HepG2 (cell line): Measurements from ENCODE around the gene WBP2NL. TPM values are rescaled to one million over a fixed set of nuclear protein-coding genes. Genes with fewer than 3 reads are reported as not detected.
A peak's percentile ranks its signal among the peaks of the same experiment; 100 is the strongest.

ENCODE experiments used
- ASH2L ChIP-seq: fragments of 300-600, 200-600 bp; sonication (generic); IDR thresholded peaks from 2 replicates; pipeline ENCODE4 v1.7.0; 2017; ENCODE audit warnings: low read depth, mild to moderate bottlenecking, moderate library complexity, mixed read lengths, low read length; ENCODE audit not compliant: insufficient read length
- DMAP1 ChIP-seq: IDR thresholded peaks from 2 replicates; pipeline ENCODE4 v1.6.1; 2016
- GFI1 ChIP-seq: sonication (generic); formaldehyde crosslinking; IDR thresholded peaks from 2 replicates; pipeline ENCODE4 v1.5.0; 2020; ENCODE audit warnings: missing genetic modification reagents, mild to moderate bottlenecking, borderline replicate concordance
- LRRFIP1 ChIP-seq: sonication (generic); formaldehyde crosslinking; conservative IDR thresholded peaks from 2 replicates; pipeline ENCODE4 v1.4.0; 2020; ENCODE audit warnings: missing genetic modification reagents
- POGK ChIP-seq: sonication (generic); formaldehyde crosslinking; conservative IDR thresholded peaks from 2 replicates; pipeline ENCODE4 v1.8.0; 2022; ENCODE audit warnings: mild to moderate bottlenecking, moderate library complexity, missing genetic modification reagents
- POLR2A ChIP-seq, 2 experiments: IDR thresholded peaks; 2 replicates each; pipeline ENCODE4 v1.6.1; 2011; ENCODE audit warnings: low read depth in 2 of 2, low read length in 2 of 2, mild to moderate bottlenecking in 1 of 2, moderate library complexity in 1 of 2; ENCODE audit not compliant: insufficient read depth in 1 of 2
- ZBTB25 ChIP-seq: IDR thresholded peaks from 2 replicates; pipeline ENCODE4 v1.6.1; 2018; ENCODE audit warnings: missing genetic modification reagents
- ZBTB44 ChIP-seq: sonication (generic); formaldehyde crosslinking; IDR thresholded peaks from 2 replicates; pipeline ENCODE4 v1.4.0; 2020; ENCODE audit warnings: missing genetic modification reagents
- ZNF317 ChIP-seq: sonication (generic); formaldehyde crosslinking; IDR thresholded peaks from 2 replicates; pipeline ENCODE4 v1.5.0; 2020; ENCODE audit warnings: mild to moderate bottlenecking, missing genetic modification reagents
- ZNF441 ChIP-seq: sonication (generic); formaldehyde crosslinking; IDR thresholded peaks from 2 replicates; pipeline ENCODE4 v1.7.0; 2021; ENCODE audit warnings: missing genetic modification reagents, borderline replicate concordance
- ZNF558 ChIP-seq: sonication (generic); formaldehyde crosslinking; IDR thresholded peaks from 2 replicates; pipeline ENCODE4 v1.9.0; 2022; ENCODE audit warnings: mild to moderate bottlenecking, missing genetic modification reagents, borderline replicate concordance
- ZNF691 ChIP-seq: sonication (generic); formaldehyde crosslinking; IDR thresholded peaks from 2 replicates; pipeline ENCODE4 v1.4.0; 2020; ENCODE audit warnings: missing genetic modification reagents, low read depth, mild to moderate bottlenecking, borderline replicate concordance
- ZNF775 ChIP-seq: sonication (generic); formaldehyde crosslinking; IDR thresholded peaks from 2 replicates; pipeline ENCODE4 v1.4.0; 2020; ENCODE audit warnings: missing genetic modification reagents, mild to moderate bottlenecking, moderate library complexity, borderline replicate concordance
- ZNF878 ChIP-seq: sonication (generic); formaldehyde crosslinking; IDR thresholded peaks from 2 replicates; pipeline ENCODE4 v1.8.1; 2023; ENCODE audit warnings: mild to moderate bottlenecking, missing genetic modification reagents, moderate library complexity
- ZXDC ChIP-seq: sonication (generic); formaldehyde crosslinking; IDR thresholded peaks from 2 replicates; pipeline ENCODE4 v1.5.0; 2020; ENCODE audit warnings: mild to moderate bottlenecking, missing genetic modification reagents
- polyA plus RNA-seq, 8 experiments: library from polyadenylated mRNA; depleted of rRNA in 3 of 8; stranded (reverse) in 7 of 8; unstranded in 1 of 8; fragments of >200 nt; fragmentation: Illumina TruSeq in 4 of 8; extraction: Trizol in 4 of 8; gene quantifications; 2 replicates each; pipeline versions ENCODE4 v1.2.1 to v1.2.3, GENCODE V29; 2011 to 2016; ENCODE audit warnings: low read depth in 4 of 8, missing spikeins in 1 of 8, mixed read lengths in 1 of 8; ENCODE audit not compliant: insufficient read depth in 1 of 8
- total RNA-seq, 5 experiments: library from RNA; depleted of rRNA; stranded (reverse); fragments of >200 nt; fragmentation: Illumina TruSeq; extraction: Trizol; gene quantifications; 2 replicates each; pipeline ENCODE4 v1.2.3, GENCODE V29; 2016; ENCODE audit warnings: low read depth in 1 of 5

WBP2NL gene
- total and polyA plus RNA-seq, 2 of the 13 experiments (the other 11 are each of a cell fraction or from before 2014, with no cell fraction given): not detected

GRCh38 chr22:42070517-42071422 lies 72.2 kb downstream of the WBP2NL start, which contains the start of gene NAGA (continued):
- peak; percentile 95; the same call in 1 of the 2 replicates for TF ChIP-seq ZNF691 (CRISPR knock-in tag)
- TF ChIP-seq POGK (CRISPR knock-in tag): no peak
- TF ChIP-seq ZNF317 (CRISPR knock-in tag): 0 out of 2 replicates have a peak, but pooled peaks have one; percentile 80
- 0 out of 2 replicates have a peak, but pooled peaks have one; percentile 69 for TF ChIP-seq ZNF558 (CRISPR knock-in tag)
- TF ChIP-seq GFI1: no peak
- 0 out of 2 replicates have a peak, but pooled peaks have one; percentile 42 for TF ChIP-seq ZNF878 (CRISPR knock-in tag)
- TF ChIP-seq DMAP1 (CRISPR knock-in tag): peak; percentile 74; the same call in 1 of the 2 replicates
- TF ChIP-seq ZBTB25 (CRISPR knock-in tag): peak; percentile 74; the same call in 1 of the 2 replicates
- 0 out of 2 replicates have a peak, but pooled peaks have one; percentile 36 for TF ChIP-seq ZXDC (CRISPR knock-in tag)
- TF ChIP-seq POLR2A (IDR thresholded peaks at IDR 0.05; ENCODE audit: insufficient read depth in 1 of 2, low read depth in 2 of 2, low read length in 2 of 2): peak; percentile 67 to 92
- TF ChIP-seq ZBTB44: no peak
- peak; percentile 58; the same call in 1 of the 2 replicates for TF ChIP-seq ZNF441 (CRISPR knock-in tag)
- no peak for TF ChIP-seq LRRFIP1 (CRISPR knock-in tag)
- peak; percentile 69 for TF ChIP-seq ASH2L
- 0 out of 2 replicates have a peak, but pooled peaks have one; percentile 45 for TF ChIP-seq ZNF775 (CRISPR knock-in tag)
